HL-60 (cell line): ENCODE data around the gene PELI2.

Source experiments
- CTCF ChIP-seq: IDR thresholded peaks from one replicate; pipeline ENCODE4 v1.5.1; 2011; ENCODE audit warnings: low read length, control low read depth, inconsistent platforms; ENCODE audit not compliant: insufficient read depth
- POLR2AphosphoS5 ChIP-seq: IDR thresholded peaks from 2 replicates; pipeline ENCODE4 v1.6.1; 2012; ENCODE audit warnings: low read depth
- REST ChIP-seq: IDR thresholded peaks from 2 replicates; pipeline ENCODE4 v1.6.1; 2012; ENCODE audit warnings: low read depth; ENCODE audit not compliant: insufficient replicate concordance
- SPI1 ChIP-seq: IDR thresholded peaks from 2 replicates; pipeline ENCODE4 v1.6.1; 2012; ENCODE audit warnings: low read depth, mild to moderate bottlenecking, borderline replicate concordance

- TF ChIP-seq POLR2AphosphoS5 (no peak), REST (no peak), CTCF (no peak), SPI1 (no peak)
Observed at GRCh38 chr14:56126637-56126913, 8.4 kb downstream of the PELI2 start.
